K562 (cell line): ENCODE data around the gene REEP3. TPM values are rescaled to one million over a fixed set of nuclear protein-coding genes. Genes with fewer than 3 reads are reported as not detected.

Source experiments
- BCL6 ChIP-seq: fragments of 250-450 bp; sonication (Bioruptor Pico); IDR thresholded peaks from 2 replicates; pipeline ENCODE4 v1.4.0; 2020
- CBFB ChIP-seq: sonication (generic); formaldehyde crosslinking; IDR thresholded peaks from 2 replicates; pipeline ENCODE4 v1.4.0; 2020; ENCODE audit warnings: mild to moderate bottlenecking, missing genetic modification reagents
- ETS2 ChIP-seq: IDR thresholded peaks from 2 replicates; pipeline ENCODE4 v1.6.1; 2016; ENCODE audit warnings: borderline replicate concordance, missing genetic modification characterization, mild to moderate bottlenecking, moderate library complexity, missing compliant biosample characterization; ENCODE audit not compliant: poor library complexity, severe bottlenecking
- GATAD2A ChIP-seq: fragments of 450-650 bp; IDR thresholded peaks from 2 replicates; pipeline ENCODE4 v1.6.1; 2017
- HNRNPH1 ChIP-seq: fragments of 200-400 bp; formaldehyde crosslinking; optimal IDR thresholded peaks from 2 replicates; pipeline ENCODE3; 2017; ENCODE audit warnings: low read depth, mild to moderate bottlenecking, low read length, moderate library complexity
- JUND ChIP-seq, 2 experiments: IDR thresholded peaks; 2 replicates in 1 of 2; 3 replicates in 1 of 2; pipeline ENCODE4 v1.6.1; 2011; ENCODE audit warnings: borderline replicate concordance in 2 of 2, low read depth in 2 of 2, low read length in 2 of 2, improper control_type of control experiment in 1 of 2, missing biosample characterization in 1 of 2, missing genetic modification characterization in 1 of 2, missing genetic modification reagents in 1 of 2
- KLF1 ChIP-seq: fragments of 450-650 bp; IDR thresholded peaks from 2 replicates; pipeline ENCODE4 v1.6.1; 2016; ENCODE audit warnings: missing genetic modification characterization, missing compliant biosample characterization
- KLF16 ChIP-seq: IDR thresholded peaks from 2 replicates; pipeline ENCODE4 v1.6.1; 2016; ENCODE audit warnings: antibody characterized with exemption
- MAZ ChIP-seq, 2 experiments: fragments of 450-650 bp in 1 of 2; sonication (generic) in 1 of 2; formaldehyde crosslinking; IDR thresholded peaks in 1 of 2; conservative IDR thresholded peaks in 1 of 2; 2 replicates each; pipeline versions ENCODE4 v1.4.0 to v1.5.0; 2020; ENCODE audit warnings: mild to moderate bottlenecking in 1 of 2, missing genetic modification reagents in 1 of 2
- MTA1 ChIP-seq: fragments of 450-650 bp; IDR thresholded peaks from 2 replicates; pipeline ENCODE4 v1.6.1; 2017; ENCODE audit warnings: borderline replicate concordance
- NR1H2 ChIP-seq: sonication (generic); formaldehyde crosslinking; IDR thresholded peaks from 2 replicates; pipeline ENCODE4 v1.4.0; 2020; ENCODE audit warnings: mild to moderate bottlenecking, missing genetic modification reagents
- SMAD3 ChIP-seq: fragments of 450-650 bp; formaldehyde crosslinking; conservative IDR thresholded peaks from 2 replicates; pipeline ENCODE4 v1.4.0; 2020; ENCODE audit warnings: mild to moderate bottlenecking
- ZNF232 ChIP-seq: sonication (generic); formaldehyde crosslinking; IDR thresholded peaks from 2 replicates; pipeline ENCODE4 v1.8.0; 2022; ENCODE audit warnings: mild to moderate bottlenecking, missing genetic modification reagents
- ZNF274 ChIP-seq: IDR thresholded peaks from 2 replicates; pipeline ENCODE4 v1.6.1; 2011; ENCODE audit warnings: low read depth, mild to moderate bottlenecking, low read length, moderate library complexity, borderline replicate concordance
- ZNF445 ChIP-seq: fragments of 250-450 bp; sonication (Bioruptor Pico); IDR thresholded peaks from 2 replicates; pipeline ENCODE4 v1.4.0; 2020; ENCODE audit warnings: low read depth, mild to moderate bottlenecking, moderate library complexity
- ZNF75A ChIP-seq: fragments of 450-650 bp; formaldehyde crosslinking; IDR thresholded peaks from 2 replicates; pipeline ENCODE4 v1.4.0; 2020; ENCODE audit warnings: mild to moderate bottlenecking
- polyA plus RNA-seq, 8 experiments: library from polyadenylated mRNA; depleted of rRNA in 4 of 8; stranded (reverse) in 5 of 8; unstranded in 3 of 8; fragments of >200 nt; fragmentation: Nextera tagmentation in 2 of 8; fragmentation: Illumina TruSeq in 1 of 8; extraction: Ambion mirVana in 2 of 8; extraction: Trizol in 1 of 8; gene quantifications; 2 replicates each; pipeline versions ENCODE4 v1.2.1 to v1.2.3, GENCODE V29; 2011 to 2014; ENCODE audit warnings: inconsistent platforms in 1 of 8, missing spikeins in 1 of 8
- total RNA-seq, 7 experiments: library from RNA; depleted of rRNA in 6 of 7; stranded (reverse); fragments of >200 nt in 6 of 7; fragmentation: Illumina TruSeq in 2 of 7; extraction: Trizol in 2 of 7; gene quantifications; 2 replicates each; pipeline versions ENCODE4 v1.2.1 to v1.2.3, GENCODE V29; 2011 to 2021; ENCODE audit warnings: low replicate concordance in 1 of 7
- TF ChIP-seq, protein P1 (sequence below): sonication (generic); formaldehyde crosslinking; IDR thresholded peaks from 2 replicates; pipeline ENCODE4 v1.9.0; 2022; ENCODE audit warnings: mild to moderate bottlenecking, missing genetic modification reagents
- TF ChIP-seq, protein P2 (sequence below), 2 experiments: fragments of 450-650 bp in 1 of 2; sonication (generic) in 1 of 2; formaldehyde crosslinking in 1 of 2; IDR thresholded peaks in 1 of 2; conservative IDR thresholded peaks in 1 of 2; 2 replicates each; pipeline versions ENCODE4 v1.6.1 to v1.8.1; 2016 to 2023; ENCODE audit warnings: mild to moderate bottlenecking in 2 of 2, moderate library complexity in 2 of 2, inconsistent platforms in 1 of 2, missing genetic modification reagents in 1 of 2
- TF ChIP-seq, protein P3 (sequence below): sonication (generic); formaldehyde crosslinking; IDR thresholded peaks from 2 replicates; pipeline ENCODE4 v1.8.0; 2023; ENCODE audit warnings: mild to moderate bottlenecking, missing genetic modification reagents
- TF ChIP-seq, protein P4 (sequence below): sonication (generic); formaldehyde crosslinking; IDR thresholded peaks from 2 replicates; pipeline ENCODE4 v1.8.1; 2023; ENCODE audit warnings: mild to moderate bottlenecking, missing genetic modification reagents
- TF ChIP-seq, protein P5 (sequence below): fragments of 450-650 bp; IDR thresholded peaks from 2 replicates; pipeline ENCODE4 v1.6.1; 2017; ENCODE audit warnings: mild to moderate bottlenecking, moderate library complexity

The REEP3 gene
- total and polyA plus RNA-seq, 9 of the 15 experiments (the other 6 are each of a cell fraction or from before 2014, with no cell fraction given), result 3.4 to 13.4 (median 9.2) TPM

DNA sequence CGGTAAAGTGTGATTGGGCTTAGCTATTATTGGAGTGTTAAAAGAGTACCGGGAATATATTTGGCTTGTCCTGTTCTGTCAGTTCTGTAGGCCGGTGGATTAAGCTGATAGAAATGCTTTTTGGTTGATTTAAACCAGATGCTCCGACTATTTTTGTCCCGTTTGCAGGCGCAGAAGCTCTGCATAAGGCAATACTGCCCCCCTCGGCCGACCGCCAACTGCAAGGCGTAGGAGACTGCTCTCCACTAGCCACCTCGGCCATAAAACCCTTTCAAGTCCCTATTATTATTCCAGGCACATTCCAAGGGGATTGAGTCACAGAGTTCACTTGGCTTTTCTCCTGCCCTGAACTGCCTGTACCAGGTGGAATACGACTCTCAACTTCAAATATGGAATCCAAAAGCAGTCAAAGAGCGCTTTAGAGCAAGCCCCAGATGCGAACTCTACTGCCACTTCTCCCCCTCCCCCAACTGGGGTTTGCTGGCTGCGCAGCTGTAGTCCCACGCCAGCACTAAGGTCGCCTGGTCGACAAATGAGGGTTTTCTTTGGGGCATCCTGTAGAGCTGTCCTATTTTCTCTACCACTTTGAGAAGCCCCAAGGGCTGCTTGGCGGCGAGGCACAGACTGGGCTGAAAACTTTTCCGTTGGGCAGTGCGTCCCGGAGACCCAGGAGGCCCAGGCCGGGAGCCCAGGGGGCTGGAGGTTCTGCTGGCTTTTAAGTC, 108.3 kb downstream of the REEP3 start (continued):
- no peak for TF ChIP-seq MAZ (CRISPR knock-in tag; conservative IDR thresholded peaks at IDR 0.05 in 1 of 2, IDR thresholded peaks at IDR 0.05 in 1 of 2)
- TF ChIP-seq SMAD3, result no peak
- no peak for TF ChIP-seq ZNF445 (CRISPR knock-in tag)
- no peak for TF ChIP-seq ZNF274
- no peak for TF ChIP-seq NR1H2
- no peak for TF ChIP-seq MTA1
- peak; percentile 41; the same call in 1 of the 2 replicates for TF ChIP-seq KLF1 (tag)
- TF ChIP-seq, protein P1, sequence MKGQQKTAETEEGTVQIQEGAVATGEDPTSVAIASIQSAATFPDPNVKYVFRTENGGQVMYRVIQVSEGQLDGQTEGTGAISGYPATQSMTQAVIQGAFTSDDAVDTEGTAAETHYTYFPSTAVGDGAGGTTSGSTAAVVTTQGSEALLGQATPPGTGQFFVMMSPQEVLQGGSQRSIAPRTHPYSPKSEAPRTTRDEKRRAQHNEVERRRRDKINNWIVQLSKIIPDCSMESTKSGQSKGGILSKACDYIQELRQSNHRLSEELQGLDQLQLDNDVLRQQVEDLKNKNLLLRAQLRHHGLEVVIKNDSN (CRISPR knock-in tag), result no peak
- 0 out of 2 replicates have a peak, but pooled peaks have one; percentile 48 for TF ChIP-seq ZNF75A (CRISPR knock-in tag)
- no peak for TF ChIP-seq ZNF232
- TF ChIP-seq ETS2 (tag), result no peak
- TF ChIP-seq, protein P2, sequence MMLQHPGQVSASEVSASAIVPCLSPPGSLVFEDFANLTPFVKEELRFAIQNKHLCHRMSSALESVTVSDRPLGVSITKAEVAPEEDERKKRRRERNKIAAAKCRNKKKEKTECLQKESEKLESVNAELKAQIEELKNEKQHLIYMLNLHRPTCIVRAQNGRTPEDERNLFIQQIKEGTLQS (IDR thresholded peaks at IDR 0.05), result peak; percentile 62
- TF ChIP-seq, protein P2 (CRISPR knock-in tag; conservative IDR thresholded peaks at IDR 0.05), result peak; percentile 74; the same call in 1 of the 2 replicates
- TF ChIP-seq KLF16, result peak; percentile 71
- TF ChIP-seq, protein P3, sequence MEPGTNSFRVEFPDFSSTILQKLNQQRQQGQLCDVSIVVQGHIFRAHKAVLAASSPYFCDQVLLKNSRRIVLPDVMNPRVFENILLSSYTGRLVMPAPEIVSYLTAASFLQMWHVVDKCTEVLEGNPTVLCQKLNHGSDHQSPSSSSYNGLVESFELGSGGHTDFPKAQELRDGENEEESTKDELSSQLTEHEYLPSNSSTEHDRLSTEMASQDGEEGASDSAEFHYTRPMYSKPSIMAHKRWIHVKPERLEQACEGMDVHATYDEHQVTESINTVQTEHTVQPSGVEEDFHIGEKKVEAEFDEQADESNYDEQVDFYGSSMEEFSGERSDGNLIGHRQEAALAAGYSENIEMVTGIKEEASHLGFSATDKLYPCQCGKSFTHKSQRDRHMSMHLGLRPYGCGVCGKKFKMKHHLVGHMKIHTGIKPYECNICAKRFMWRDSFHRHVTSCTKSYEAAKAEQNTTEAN (CRISPR knock-in tag), result no peak
- peak; percentile 71; the same call in 1 of the 2 replicates for TF ChIP-seq JUND (IDR thresholded peaks at IDR 0.05; ENCODE audit: borderline replicate concordance, low read depth, low read length)
- TF ChIP-seq JUND (tag; IDR thresholded peaks at IDR 0.05; ENCODE audit: borderline replicate concordance, low read depth, low read length), result peak; percentile 45; the same call in 2 of the 3 replicates
- 0 out of 2 replicates have a peak, but pooled peaks have one; percentile 45 for TF ChIP-seq CBFB
- TF ChIP-seq BCL6 (CRISPR knock-in tag), result no peak
- no peak for TF ChIP-seq GATAD2A
- TF ChIP-seq HNRNPH1, result no peak
- TF ChIP-seq, protein P4, sequence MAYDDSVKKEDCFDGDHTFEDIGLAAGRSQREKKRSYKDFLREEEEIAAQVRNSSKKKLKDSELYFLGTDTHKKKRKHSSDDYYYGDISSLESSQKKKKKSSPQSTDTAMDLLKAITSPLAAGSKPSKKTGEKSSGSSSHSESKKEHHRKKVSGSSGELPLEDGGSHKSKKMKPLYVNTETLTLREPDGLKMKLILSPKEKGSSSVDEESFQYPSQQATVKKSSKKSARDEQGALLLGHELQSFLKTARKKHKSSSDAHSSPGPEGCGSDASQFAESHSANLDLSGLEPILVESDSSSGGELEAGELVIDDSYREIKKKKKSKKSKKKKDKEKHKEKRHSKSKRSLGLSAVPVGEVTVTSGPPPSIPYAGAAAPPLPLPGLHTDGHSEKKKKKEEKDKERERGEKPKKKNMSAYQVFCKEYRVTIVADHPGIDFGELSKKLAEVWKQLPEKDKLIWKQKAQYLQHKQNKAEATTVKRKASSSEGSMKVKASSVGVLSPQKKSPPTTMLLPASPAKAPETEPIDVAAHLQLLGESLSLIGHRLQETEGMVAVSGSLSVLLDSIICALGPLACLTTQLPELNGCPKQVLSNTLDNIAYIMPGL (CRISPR knock-in tag), result peak; percentile 58; the same call in 1 of the 2 replicates
- TF ChIP-seq, protein P5, sequence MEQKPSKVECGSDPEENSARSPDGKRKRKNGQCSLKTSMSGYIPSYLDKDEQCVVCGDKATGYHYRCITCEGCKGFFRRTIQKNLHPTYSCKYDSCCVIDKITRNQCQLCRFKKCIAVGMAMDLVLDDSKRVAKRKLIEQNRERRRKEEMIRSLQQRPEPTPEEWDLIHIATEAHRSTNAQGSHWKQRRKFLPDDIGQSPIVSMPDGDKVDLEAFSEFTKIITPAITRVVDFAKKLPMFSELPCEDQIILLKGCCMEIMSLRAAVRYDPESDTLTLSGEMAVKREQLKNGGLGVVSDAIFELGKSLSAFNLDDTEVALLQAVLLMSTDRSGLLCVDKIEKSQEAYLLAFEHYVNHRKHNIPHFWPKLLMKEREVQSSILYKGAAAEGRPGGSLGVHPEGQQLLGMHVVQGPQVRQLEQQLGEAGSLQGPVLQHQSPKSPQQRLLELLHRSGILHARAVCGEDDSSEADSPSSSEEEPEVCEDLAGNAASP, result no peak
